ENCODE results near the gene ATR. TPM values are rescaled to one million over a fixed set of nuclear protein-coding genes. Genes with fewer than 3 reads are reported as not detected.

Gene ATR
- total RNA-seq, 1 experiment from 2014 or later: 28.3 TPM

DNA sequence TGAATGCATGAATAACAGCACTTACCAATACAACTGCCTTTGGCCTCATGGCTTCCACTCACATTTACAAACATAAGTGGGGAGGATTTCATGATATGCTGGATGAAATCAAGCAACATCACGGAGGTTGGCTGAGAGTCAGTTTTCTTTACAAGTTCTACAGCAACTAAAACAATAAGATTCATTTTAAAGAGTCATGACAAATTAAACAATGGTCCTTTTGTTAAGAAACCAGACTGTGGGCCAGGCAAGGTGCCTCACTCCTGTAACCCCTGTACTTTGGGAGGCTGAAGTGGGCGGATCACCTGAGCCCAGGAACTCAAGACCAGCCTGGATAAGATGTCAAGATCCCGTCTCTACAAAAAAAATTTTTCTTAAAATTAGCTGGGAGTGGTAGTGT is 12.4 kb downstream of the ATR start:
- CTCF ChIA-PET: interaction anchor here (0.6 kb wide), 1 partner anchor 450 kb away, joined by 11 read pairs; no protein-coding TSS in a partner anchor
- Histone ChIP-seq H3K27me3 (replicated peaks; ENCODE audit: insufficient read depth, low read depth, low read length, poor library complexity) (no peaks in the 10 kb centered on the region), H3K4me3 (ENCODE audit: low read depth, low read length, poor library complexity, severe bottlenecking) (no peak overlapping the region), H3K4me1 (ENCODE audit: insufficient read depth, low read length, poor library complexity, severe bottlenecking) (no peaks in the 10 kb centered on the region), H3K9me3 (ENCODE audit: low read depth, low read length, poor library complexity, severe bottlenecking) (no peaks in the 10 kb centered on the region), H3K27ac (ENCODE audit: low read depth, low read length, poor library complexity, severe bottlenecking) (no peak overlapping the region), H3K36me3 (ENCODE audit: insufficient read depth, low read length, poor library complexity, severe bottlenecking) (peaks cover 11% of the 10 kb centered on the region)
- TF ChIP-seq CTCF (conservative IDR thresholded peaks at IDR 0.05; ENCODE audit: low read depth, low read length) (no peak), EZH2 (IDR thresholded peaks at IDR 0.05; ENCODE audit: borderline replicate concordance, low read depth, low read length, poor library complexity, severe bottlenecking) (no peak)
- no peak for DNase-seq (ENCODE audit: low spot score)
- POLR2A ChIA-PET (ENCODE audit: low non-redundant PET): no interaction called here
- intact Hi-C loops (cut with micrococcal nuclease; ENCODE audit: unreplicated experiment): no loop called here
- no TSS peak for BruUV-seq (replicated peaks)

DNA sequence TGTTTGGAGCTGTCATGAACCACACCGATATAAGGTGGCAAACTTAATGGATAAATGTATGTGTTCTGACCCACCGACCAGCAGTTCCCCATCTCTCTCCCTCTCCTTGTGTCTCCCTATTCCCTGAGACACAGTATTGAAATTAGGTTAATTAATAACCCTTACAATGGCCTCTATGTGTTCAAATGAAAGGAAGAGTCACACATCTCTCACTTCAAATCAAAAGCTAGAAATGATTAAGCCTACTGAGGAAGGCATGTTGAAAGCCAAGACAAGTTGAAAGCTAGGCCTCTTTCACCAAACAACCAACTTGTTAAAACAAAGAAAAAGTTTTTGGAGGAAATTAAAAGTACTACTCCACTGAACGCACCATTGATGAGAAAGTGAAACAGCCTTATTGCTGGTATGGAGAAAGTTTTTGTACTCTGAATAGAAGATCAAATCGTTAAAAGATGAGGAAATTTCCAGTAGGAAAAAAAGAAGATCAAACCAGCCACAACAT is 15.0 kb downstream of the ATR start:
- POLR2A ChIA-PET (ENCODE audit: low non-redundant PET): no interaction called here
- TF ChIP-seq EZH2 (IDR thresholded peaks at IDR 0.05; ENCODE audit: borderline replicate concordance, low read depth, low read length, poor library complexity, severe bottlenecking) (no peak), CTCF (conservative IDR thresholded peaks at IDR 0.05; ENCODE audit: low read depth, low read length) (no peak)
- peaks cover 25% of the 10 kb centered on the region for H3K36me3 ChIP-seq (ENCODE audit: insufficient read depth, low read length, poor library complexity, severe bottlenecking)
- intact Hi-C loops (cut with micrococcal nuclease; ENCODE audit: unreplicated experiment): no loop called here
- CTCF ChIA-PET: no interaction called here
- H3K4me1 ChIP-seq (ENCODE audit: insufficient read depth, low read length, poor library complexity, severe bottlenecking): no peaks in the 10 kb centered on the region
- H3K27ac ChIP-seq (ENCODE audit: low read depth, low read length, poor library complexity, severe bottlenecking): no peak overlapping the region
- no peaks in the 10 kb centered on the region for H3K27me3 ChIP-seq (replicated peaks; ENCODE audit: insufficient read depth, low read depth, low read length, poor library complexity)
- H3K4me3 ChIP-seq (ENCODE audit: low read depth, low read length, poor library complexity, severe bottlenecking): no peak overlapping the region
- BruUV-seq (replicated peaks): no TSS peak
- no peaks in the 10 kb centered on the region for H3K9me3 ChIP-seq (ENCODE audit: low read depth, low read length, poor library complexity, severe bottlenecking)
- DNase-seq (ENCODE audit: low spot score): no peak

GRCh38 chr3:142560118-142560517 is 18.4 kb downstream of the ATR start:
- Histone ChIP-seq H3K9me3 (ENCODE audit: low read depth, low read length, poor library complexity, severe bottlenecking) (no peaks in the 10 kb centered on the region), H3K27me3 (replicated peaks; ENCODE audit: insufficient read depth, low read depth, low read length, poor library complexity) (no peaks in the 10 kb centered on the region), H3K4me1 (ENCODE audit: insufficient read depth, low read length, poor library complexity, severe bottlenecking) (no peaks in the 10 kb centered on the region), H3K36me3 (ENCODE audit: insufficient read depth, low read length, poor library complexity, severe bottlenecking) (peaks cover 43% of the 10 kb centered on the region), H3K4me3 (ENCODE audit: low read depth, low read length, poor library complexity, severe bottlenecking) (no peak overlapping the region), H3K27ac (ENCODE audit: low read depth, low read length, poor library complexity, severe bottlenecking) (no peak overlapping the region)
- no peak for DNase-seq (ENCODE audit: low spot score)
- ChIA-PET CTCF (no interaction called here), POLR2A (ENCODE audit: low non-redundant PET) (no interaction called here)
- TF ChIP-seq CTCF (conservative IDR thresholded peaks at IDR 0.05; ENCODE audit: low read depth, low read length) (no peak), EZH2 (IDR thresholded peaks at IDR 0.05; ENCODE audit: borderline replicate concordance, low read depth, low read length, poor library complexity, severe bottlenecking) (no peak)
- BruUV-seq (replicated peaks): no TSS peak
- intact Hi-C loops (cut with micrococcal nuclease; ENCODE audit: unreplicated experiment): no loop called here
